Measurements from ENCODE around the gene MET. TPM values are rescaled to one million over a fixed set of nuclear protein-coding genes. Genes with fewer than 3 reads are reported as not detected.

Gene MET
- total and polyA plus RNA-seq, 2 of the 13 experiments (the other 11 are each of a cell fraction or from before 2014, with no cell fraction given) = 21.8 to 31.5 TPM

- peak; percentile 70; the same call in 1 of the 2 replicates for TF ChIP-seq CREM (IDR thresholded peaks at IDR 0.05)
- no peak for TF ChIP-seq CREM (CRISPR knock-in tag; IDR thresholded peaks at IDR 0.05)
- TF ChIP-seq PAF1 (CRISPR knock-in tag; IDR thresholded peaks at IDR 0.05) = no peak
- TF ChIP-seq ZNF704 (CRISPR knock-in tag; IDR thresholded peaks at IDR 0.05; ENCODE audit: borderline replicate concordance) = no peak
- TF ChIP-seq HMGXB4 (CRISPR knock-in tag; IDR thresholded peaks at IDR 0.05; ENCODE audit: borderline replicate concordance in 1 of 2, low read depth in 1 of 2) = peak in 1 of 2 experiments; percentile 36; a peak in 1 of 4 replicates
- TF ChIP-seq ZGPAT (CRISPR knock-in tag; IDR thresholded peaks at IDR 0.05) = peak; percentile 93
- TF ChIP-seq HNF4G (IDR thresholded peaks at IDR 0.05; ENCODE audit: borderline replicate concordance, low read depth, low read length) = peak; percentile 48; the same call in 1 of the 2 replicates
- TF ChIP-seq HNF4G (CRISPR knock-in tag; IDR thresholded peaks at IDR 0.05; ENCODE audit: borderline replicate concordance, low read depth) = no peak
- 0 out of 2 replicates have a peak, but pooled peaks have one; percentile 39 for TF ChIP-seq ZNF136 (CRISPR knock-in tag; IDR thresholded peaks at IDR 0.05; ENCODE audit: low read depth)
- TF ChIP-seq FOXP1 (IDR thresholded peaks at IDR 0.05) = peak; percentile 85
- peak; percentile 99 for TF ChIP-seq FOXP1 (CRISPR knock-in tag; IDR thresholded peaks at IDR 0.05)
- TF ChIP-seq THAP11 (CRISPR knock-in tag; IDR thresholded peaks at IDR 0.05) = peak; percentile 59; the same call in 1 of the 2 replicates
- TF ChIP-seq MIER3 (CRISPR knock-in tag; IDR thresholded peaks at IDR 0.05; ENCODE audit: borderline replicate concordance) = peak; percentile 75; the same call in 1 of the 2 replicates
- no peak for TF ChIP-seq MXD4 (CRISPR knock-in tag; IDR thresholded peaks at IDR 0.05)
- TF ChIP-seq SCMH1 (CRISPR knock-in tag; IDR thresholded peaks at IDR 0.05; ENCODE audit: borderline replicate concordance) = no peak
- TF ChIP-seq ZSCAN29 (CRISPR knock-in tag; conservative IDR thresholded peaks at IDR 0.05) = no peak
- TF ChIP-seq ZBTB7B (CRISPR knock-in tag; IDR thresholded peaks at IDR 0.05) = 0 out of 2 replicates have a peak, but pooled peaks have one; percentile 32
- TF ChIP-seq ZNF816 (CRISPR knock-in tag; IDR thresholded peaks at IDR 0.05; ENCODE audit: borderline replicate concordance) = peak; percentile 43; the same call in 1 of the 2 replicates
- peak; percentile 93 for TF ChIP-seq PAXIP1 (CRISPR knock-in tag; conservative IDR thresholded peaks at IDR 0.05)
- no peak for TF ChIP-seq JUND (CRISPR knock-in tag; IDR thresholded peaks at IDR 0.05)
- TF ChIP-seq THRA (CRISPR knock-in tag; IDR thresholded peaks at IDR 0.05; ENCODE audit: borderline replicate concordance) = peak; percentile 47; the same call in 1 of the 2 replicates
These were observed 14.9 kb downstream of the MET start (continued) for GRCh38 chr7:116686812-116687419.

Data from HepG2 (cell line).